Astrocyte of the cerebellum (primary cell): ENCODE results near the gene CCDC7.
A peak's percentile ranks its signal among the peaks of the same experiment; 100 is the strongest.
"Not testable (repeated sequence)": the region's sequence is repeated elsewhere in the genome, so short reads cannot be mapped to it uniquely, and the experiment has no call there.

ENCODE experiments used
- DNase-seq: peaks from one replicate; pipeline ENCODE4 v3.0.0-alpha.2; 2011; ENCODE audit warnings: low read depth
- H3K4me3 ChIP-seq: 2 replicates; pipeline ENCODE4 v1.5.1; 2011; ENCODE audit warnings: mild to moderate bottlenecking, low read depth, low read length, moderate library complexity
- CTCF ChIP-seq: IDR thresholded peaks from 2 replicates; pipeline ENCODE4 v1.5.1; 2012; ENCODE audit warnings: low read length, low read depth, moderate library complexity, mild to moderate bottlenecking; ENCODE audit errors: missing control alignments
- in situ Hi-C: cut with HindIII; loops from 2 replicates; pipeline ENCODE4 v1.10.0; 2017; ENCODE audit warnings: low sequenced_read_pairs

CCDC7 gene

GRCh38 chr10:32445740-32446535, at the start of gene CCDC7:
CCDC7 (plus strand) TSS chr10:32446140; CDS start chr10:32451643, 5,503 bp downstream.
- peak; percentile 43 for TF ChIP-seq CTCF
- peak; percentile 53 for DNase-seq
- H3K4me3 ChIP-seq, result peak within 1 kb of the TSS; percentile 69
- in situ Hi-C loops, result no loop called here

GRCh38 chr10:32397163-32397562, 48.8 kb upstream of the CCDC7 start:
- DNase-seq, in situ Hi-C loops: not testable (repeated sequence)

GRCh38 chr10:32399720-32400119, 46.2 kb upstream of the CCDC7 start:
- in situ Hi-C loops, DNase-seq, H3K4me3 ChIP-seq: not testable (repeated sequence)

More at GRCh38 chr10:32397163-32397562, 48.8 kb upstream of the CCDC7 start:
- not testable (repeated sequence) for H3K4me3 ChIP-seq

- no peak overlapping the region for H3K4me3 ChIP-seq
- in situ Hi-C loops, result no loop called here
- no peak for DNase-seq
- no peak for TF ChIP-seq CTCF
These were observed 45.0 kb upstream of the CCDC7 start for GRCh38 chr10:32400961-32401360.

- DNase-seq, result no peak
- H3K4me3 ChIP-seq, result no peak overlapping the region
- no peak for TF ChIP-seq CTCF
- in situ Hi-C loops, result no loop called here
These were observed 43.4 kb upstream of the CCDC7 start for GRCh38 chr10:32402499-32402898.

- no peak for TF ChIP-seq CTCF
- in situ Hi-C loops, result no loop called here
- H3K4me3 ChIP-seq, result no peak overlapping the region
- DNase-seq, result no peak
These were observed 42.8 kb upstream of the CCDC7 start for GRCh38 chr10:32403091-32403490.

GRCh38 chr10:32408690-32409089, 37.2 kb upstream of the CCDC7 start:
- H3K4me3 ChIP-seq, result no peak overlapping the region
- DNase-seq, result no peak
- in situ Hi-C loops, result no loop called here
- TF ChIP-seq CTCF, result no peak
